Measurements from ENCODE around the gene GAREM2. TPM values are rescaled to one million over a fixed set of nuclear protein-coding genes. Genes with fewer than 3 reads are reported as not detected.
A peak's percentile ranks its signal among the peaks of the same experiment; 100 is the strongest.

GAREM2 gene
- polyA plus RNA-seq (2011; rRNA removed), result 5.1 and 6.6 TPM in 2 replicates
- 5.6 and 8.6 TPM in 2 replicates for polyA plus RNA-seq (2012; cell fraction: cytosol; rRNA removed)
- 11.2 and 11.9 TPM in 2 replicates for polyA plus RNA-seq (2012; cell fraction: nucleus; rRNA removed)
- 4.5 to 5.9 TPM (median 5.6 TPM) in 3 replicates for polyA plus RNA-seq (2017; fragmentation: RNase III; extraction: RNeasy Plus Mini Kit Qiagen cat#74134 plus additional on column Dnase treatment)
- 10.2 and 10.4 TPM in 2 replicates for polyA minus RNA-seq (2011; rRNA and poly(A)+ RNA removed)

GRCh38 chr2:26172871-26173775 is at the start of gene GAREM2:
Gene GAREM2 (plus strand): TSS chr2:26173088. CDS start chr2:26173221, 133 bp downstream.
- Histone ChIP-seq H3K4me2 (peak within 1 kb of the TSS; percentile 88), H3K4me1 (peaks cover 6% of the 10 kb centered on the region; the same call in 1 of the 3 replicates), H3K27ac (peak within 1 kb of the TSS; percentile 76 to 93), H3K9me3 (no peaks in the 10 kb centered on the region), H3K4me3 (peak within 1 kb of the TSS; percentile 68)
- CTCF ChIA-PET, result interaction anchor here (0.6 to 6.2 kb wide), 5 partner anchors 12 to 222 kb away, joined by 3 to 77 read pairs (median 4); partner anchors contain the start of genes HADHA and HADHB
- POLR2A ChIA-PET, result interaction anchor here (0.8 kb wide), 1 partner anchor 12 kb away, joined by 3 read pairs; no protein-coding TSS in a partner anchor
- 3% methylated on average over 24 of the region's 102 CpGs for WGBS (ENCODE audit: missing lambda C conversion rate)
- TF ChIP-seq PHF8 (IDR thresholded peaks at IDR 0.05; ENCODE audit: borderline replicate concordance, low read depth) (peak; percentile 52; the same call in 1 of the 2 replicates), FOSL2 (IDR thresholded peaks at IDR 0.05) (no peak), FOSL2 (CRISPR knock-in tag; IDR thresholded peaks at IDR 0.05) (peak; percentile 4; the same call in 1 of the 2 replicates), HEYL (CRISPR knock-in tag; IDR thresholded peaks at IDR 0.05) (no peak), E2F6 (IDR thresholded peaks at IDR 0.05; ENCODE audit: borderline replicate concordance, low read depth) (peak; percentile 39; the same call in 1 of the 2 replicates), GATA3 (IDR thresholded peaks at IDR 0.05; ENCODE audit: borderline replicate concordance) (no peak), JUN (IDR thresholded peaks at IDR 0.05) (peak in 1 of 2 experiments; percentile 36; a peak in 1 of 5 replicates), SMC3 (IDR thresholded peaks at IDR 0.05) (no peak)
- no peak for FAIRE-seq
- peak; percentile 27 to 60 for ATAC-seq
- peak in 1 of 2 experiments; percentile 59 for DNase-seq (ENCODE audit: low read depth in 1 of 2, low spot score in 1 of 2)

GRCh38 chr2:26123426-26123825 is 49.5 kb upstream of the GAREM2 start:
- H3K4me3 ChIP-seq, result no peak overlapping the region
- no peak for FAIRE-seq
- H3K9me3 ChIP-seq, result no peaks in the 10 kb centered on the region
- no peak overlapping the region for H3K27ac ChIP-seq
- TF ChIP-seq POLR2AphosphoS2 (conservative IDR thresholded peaks at IDR 0.05; ENCODE audit: low read length) (peak; percentile 29; the same call in 1 of the 2 replicates), FOSL2 (IDR thresholded peaks at IDR 0.05) (no peak), FOSL2 (CRISPR knock-in tag; IDR thresholded peaks at IDR 0.05) (no peak), NPAS2 (CRISPR knock-in tag; IDR thresholded peaks at IDR 0.05; ENCODE audit: borderline replicate concordance) (no peak)
- ATAC-seq, result no peak
- WGBS (ENCODE audit: missing lambda C conversion rate), result 81% methylated on average over 5 of the region's 5 CpGs
- H3K4me1 ChIP-seq, result peaks cover 40% of the 10 kb centered on the region
- H3K4me2 ChIP-seq, result no peak overlapping the region
- ChIA-PET POLR2A (interaction anchor here (0.7 kb wide), 1 partner anchor 51 kb away, joined by 7 read pairs; no protein-coding TSS in a partner anchor), CTCF (no interaction called here)
- DNase-seq (ENCODE audit: low read depth in 1 of 2, low spot score in 1 of 2), result no peak

GRCh38 chr2:26126074-26126473 is 46.8 kb upstream of the GAREM2 start:
- CTCF ChIA-PET, result interaction anchor here (0.6 to 2.5 kb wide), 10 partner anchors 9 to 175 kb away, joined by 3 to 11 read pairs (median 4); no protein-coding TSS in a partner anchor
- TF ChIP-seq FOXS1 (CRISPR knock-in tag; IDR thresholded peaks at IDR 0.05) (no peak), FOSL2 (IDR thresholded peaks at IDR 0.05) (no peak), FOSL2 (CRISPR knock-in tag; IDR thresholded peaks at IDR 0.05) (no peak), CHD4 (IDR thresholded peaks at IDR 0.05; ENCODE audit: borderline replicate concordance) (no peak), MAFK (IDR thresholded peaks at IDR 0.05; ENCODE audit: partially characterized antibody) (no peak), HDAC2 (IDR thresholded peaks at IDR 0.05) (no peak), ZNF302 (CRISPR knock-in tag; IDR thresholded peaks at IDR 0.05) (no peak), SMC3 (IDR thresholded peaks at IDR 0.05) (no peak), KDM5A (IDR thresholded peaks at IDR 0.05) (no peak), E2F6 (IDR thresholded peaks at IDR 0.05; ENCODE audit: borderline replicate concordance, low read depth) (no peak), SREBF2 (IDR thresholded peaks at IDR 0.05) (no peak), RNF2 (IDR thresholded peaks at IDR 0.05; ENCODE audit: borderline replicate concordance, low read depth) (no peak), RARB (CRISPR knock-in tag; IDR thresholded peaks at IDR 0.05) (no peak), ZSCAN20 (CRISPR knock-in tag; IDR thresholded peaks at IDR 0.05) (no peak), HEYL (CRISPR knock-in tag; IDR thresholded peaks at IDR 0.05) (no peak), CEBPB (IDR thresholded peaks at IDR 0.05) (no peak), EHMT2 (IDR thresholded peaks at IDR 0.05; ENCODE audit: low read depth) (no peak), CBX8 (IDR thresholded peaks at IDR 0.05) (no peak), JUN (IDR thresholded peaks at IDR 0.05) (no peak), JUNB (IDR thresholded peaks at IDR 0.05) (no peak), MAZ (IDR thresholded peaks at IDR 0.05; ENCODE audit: borderline replicate concordance, low read depth, low read length) (no peak)
- Histone ChIP-seq H3K4me1 (peaks cover 43% of the 10 kb centered on the region), H3K27ac (0 out of 6 replicates have a peak overlapping the region, but pooled peaks of 1 of the 2 experiments have one; percentile 1), H3K9me3 (no peaks in the 10 kb centered on the region), H3K4me2 (no peak overlapping the region), H3K4me3 (no peak overlapping the region)
- DNase-seq (ENCODE audit: low read depth in 1 of 2, low spot score in 1 of 2) (no peak), ATAC-seq (no peak), FAIRE-seq (no peak)
- POLR2A ChIA-PET, result no interaction called here
- WGBS (ENCODE audit: missing lambda C conversion rate), result 94% methylated on average over 4 of the region's 4 CpGs

All from A549 (cell line).